HEK293 (cell line): Measurements from ENCODE around the gene PGAP6.

Experiments used
- GLI4 ChIP-seq: fragments of 450-650 bp; formaldehyde crosslinking; IDR thresholded peaks from 2 replicates; pipeline ENCODE4 v1.5.1; 2016; ENCODE audit warnings: missing biosample characterization, missing genetic modification characterization
- GLIS1 ChIP-seq: fragments of 450-650 bp; formaldehyde crosslinking; IDR thresholded peaks from 2 replicates; pipeline ENCODE4 v1.5.1; 2016; ENCODE audit warnings: missing biosample characterization, missing genetic modification characterization
- GLIS2 ChIP-seq: fragments of 450-650 bp; formaldehyde crosslinking; IDR thresholded peaks from 2 replicates; pipeline ENCODE4 v1.5.1; 2016; ENCODE audit warnings: missing biosample characterization, missing genetic modification characterization
- KLF16 ChIP-seq: fragments of 450-650 bp; formaldehyde crosslinking; IDR thresholded peaks from 2 replicates; pipeline ENCODE4 v1.5.1; 2017; ENCODE audit warnings: missing biosample characterization, missing genetic modification characterization
- KLF17 ChIP-seq: fragments of 450-650 bp; formaldehyde crosslinking; IDR thresholded peaks from 2 replicates; pipeline ENCODE4 v1.5.1; 2016; ENCODE audit warnings: missing biosample characterization, missing genetic modification characterization
- KLF7 ChIP-seq: fragments of 450-650 bp; formaldehyde crosslinking; IDR thresholded peaks from 2 replicates; pipeline ENCODE4 v1.5.1; 2016; ENCODE audit warnings: missing biosample characterization, missing genetic modification characterization, borderline replicate concordance
- OSR2 ChIP-seq: fragments of 450-650 bp; formaldehyde crosslinking; IDR thresholded peaks from 2 replicates; pipeline ENCODE4 v1.5.1; 2016; ENCODE audit warnings: missing biosample characterization, missing genetic modification characterization
- OVOL3 ChIP-seq: fragments of 450-650 bp; formaldehyde crosslinking; IDR thresholded peaks from 2 replicates; pipeline ENCODE4 v1.5.1; 2016; ENCODE audit warnings: missing biosample characterization, missing genetic modification characterization
- PATZ1 ChIP-seq: fragments of 450-650 bp; formaldehyde crosslinking; IDR thresholded peaks from 2 replicates; pipeline ENCODE4 v1.5.1; 2016; ENCODE audit warnings: missing biosample characterization, missing genetic modification characterization
- PBX3 ChIP-seq: sonication (generic); formaldehyde crosslinking; IDR thresholded peaks from 2 replicates; pipeline ENCODE4 v1.8.1; 2022; ENCODE audit warnings: mild to moderate bottlenecking, moderate library complexity, missing genetic modification reagents
- PRDM10 ChIP-seq: fragments of 450-650 bp; formaldehyde crosslinking; IDR thresholded peaks from 2 replicates; pipeline ENCODE4 v1.5.1; 2016; ENCODE audit warnings: missing biosample characterization, missing genetic modification characterization
- ZBTB11 ChIP-seq: fragments of 450-650 bp; formaldehyde crosslinking; conservative IDR thresholded peaks from 2 replicates; pipeline ENCODE4 v1.5.1; 2016; ENCODE audit warnings: low read depth, missing biosample characterization, missing genetic modification characterization
- ZBTB6 ChIP-seq: fragments of 450-650 bp; formaldehyde crosslinking; IDR thresholded peaks from 2 replicates; pipeline ENCODE4 v1.5.1; 2017; ENCODE audit warnings: missing biosample characterization, missing genetic modification characterization
- ZBTB7A ChIP-seq: fragments of 450-650 bp; formaldehyde crosslinking; IDR thresholded peaks from 2 replicates; pipeline ENCODE4 v1.5.1; 2016; ENCODE audit warnings: low read depth, missing biosample characterization, missing genetic modification characterization
- ZBTB8A ChIP-seq: fragments of 450-650 bp; formaldehyde crosslinking; IDR thresholded peaks from 2 replicates; pipeline ENCODE4 v1.5.1; 2016; ENCODE audit warnings: missing biosample characterization, missing genetic modification characterization
- ZFP69B ChIP-seq: fragments of 450-650 bp; formaldehyde crosslinking; IDR thresholded peaks from 2 replicates; pipeline ENCODE4 v1.5.1; 2016; ENCODE audit warnings: missing biosample characterization, missing genetic modification characterization
- ZIC2 ChIP-seq: fragments of 450-650 bp; formaldehyde crosslinking; IDR thresholded peaks from 2 replicates; pipeline ENCODE4 v1.5.1; 2016; ENCODE audit warnings: missing biosample characterization, missing genetic modification characterization
- ZNF23 ChIP-seq: fragments of 450-650 bp; formaldehyde crosslinking; IDR thresholded peaks from 2 replicates; pipeline ENCODE4 v1.5.1; 2016; ENCODE audit warnings: missing biosample characterization, missing genetic modification characterization, borderline replicate concordance
- ZNF24 ChIP-seq: fragments of 450-650 bp; formaldehyde crosslinking; IDR thresholded peaks from 2 replicates; pipeline ENCODE4 v1.5.1; 2016; ENCODE audit warnings: missing biosample characterization, missing genetic modification characterization
- ZNF280D ChIP-seq: fragments of 450-650 bp; formaldehyde crosslinking; IDR thresholded peaks from 2 replicates; pipeline ENCODE4 v1.5.1; 2016; ENCODE audit warnings: missing biosample characterization, missing genetic modification characterization
- ZNF501 ChIP-seq: fragments of 450-650 bp; formaldehyde crosslinking; IDR thresholded peaks from 2 replicates; pipeline ENCODE4 v1.5.1; 2016; ENCODE audit warnings: missing biosample characterization, missing genetic modification characterization
- ZNF571 ChIP-seq: fragments of 450-650 bp; formaldehyde crosslinking; IDR thresholded peaks from 2 replicates; pipeline ENCODE4 v1.5.0; 2017; ENCODE audit warnings: missing biosample characterization, missing genetic modification characterization
- ZXDB ChIP-seq: fragments of 450-650 bp; formaldehyde crosslinking; IDR thresholded peaks from 2 replicates; pipeline ENCODE4 v1.5.1; 2016; ENCODE audit warnings: missing biosample characterization, missing genetic modification characterization

Gene PGAP6

GRCh38 chr16:425082-425718, 43.4 kb upstream of the PGAP6 start, which contains the start of gene RAB11FIP3 (continued):
- no peak for TF ChIP-seq ZNF280D (tag by site-specific recombination)
- TF ChIP-seq ZXDB (tag by site-specific recombination) = peak; percentile 78
- no peak for TF ChIP-seq PBX3 (CRISPR knock-in tag)
- peak; percentile 51 for TF ChIP-seq ZFP69B
- TF ChIP-seq ZNF501 (tag by site-specific recombination) = peak; percentile 94
- TF ChIP-seq ZBTB11 (tag by site-specific recombination) = peak; percentile 38; the same call in 1 of the 2 replicates
- TF ChIP-seq KLF7 (tag by site-specific recombination) = 0 out of 2 replicates have a peak, but pooled peaks have one; percentile 44
- TF ChIP-seq GLI4 (tag by site-specific recombination) = no peak
- peak; percentile 73 for TF ChIP-seq GLIS2
- TF ChIP-seq OVOL3 (tag by site-specific recombination) = peak; percentile 43; the same call in 1 of the 2 replicates
- peak; percentile 34; the same call in 1 of the 2 replicates for TF ChIP-seq GLIS1 (tag by site-specific recombination)
- no peak; the same call in 1 of the 2 replicates for TF ChIP-seq KLF16 (tag by site-specific recombination)
- TF ChIP-seq ZBTB6 (tag by site-specific recombination) = peak; percentile 55; the same call in 1 of the 2 replicates
- TF ChIP-seq ZBTB7A (tag by site-specific recombination) = peak; percentile 91
- peak; percentile 62; the same call in 1 of the 2 replicates for TF ChIP-seq ZNF24 (tag by site-specific recombination)
- TF ChIP-seq ZBTB8A (tag by site-specific recombination) = peak; percentile 89
- peak; percentile 76 for TF ChIP-seq PATZ1 (tag by site-specific recombination)
- TF ChIP-seq ZIC2 (tag by site-specific recombination) = peak; percentile 91
- peak; percentile 81 for TF ChIP-seq KLF17 (tag by site-specific recombination)
- no peak for TF ChIP-seq ZNF23 (tag by site-specific recombination)
- peak; percentile 99 for TF ChIP-seq PRDM10 (tag by site-specific recombination)
- peak; percentile 33; the same call in 1 of the 2 replicates for TF ChIP-seq OSR2 (tag by site-specific recombination)
- TF ChIP-seq ZNF571 = no peak
